AG04450 (cell line): ENCODE data around the gene OARD1. TPM values are rescaled to one million over a fixed set of nuclear protein-coding genes. Genes with fewer than 3 reads are reported as not detected.

ENCODE experiments used
- CTCF ChIA-PET: fragments of 300-600, 350-600 bp; formaldehyde crosslinking; extraction: SDS; loops from one replicate; lab custom pipeline; 2022; ENCODE audit warnings: antibody characterized with exemption, inconsistent platforms; lab: Charles Lee
- POLR2A ChIA-PET: fragments of 350-600 bp; formaldehyde crosslinking; extraction: SDS; loops from one replicate; lab custom pipeline; 2021; ENCODE audit warnings: antibody characterized with exemption, inconsistent platforms; lab: Yijun Ruan, JAX
- DNase-seq: peaks from one replicate; pipeline ENCODE4 v3.0.0-alpha.2; 2011; ENCODE audit warnings: low read depth, low spot score
- H3K27ac ChIP-seq: one replicate; pipeline ENCODE4 v1.5.1; 2012; ENCODE audit warnings: low read depth, low read length, control low read depth
- H3K27me3 ChIP-seq: one replicate; pipeline ENCODE4 v1.6.0; 2012; ENCODE audit warnings: low read length; ENCODE audit not compliant: control insufficient read depth, insufficient read depth
- H3K4me3 ChIP-seq: 2 replicates; pipeline ENCODE4 v1.5.1; 2011; ENCODE audit warnings: mild to moderate bottlenecking, low read depth, low read length, control low read depth
- H3K9me3 ChIP-seq: 2 replicates; pipeline ENCODE4 v1.5.1; 2012; ENCODE audit warnings: low read length; ENCODE audit not compliant: control insufficient read depth, insufficient read depth
- CTCF ChIP-seq: IDR thresholded peaks from 2 replicates; pipeline ENCODE4 v1.5.1; 2011; ENCODE audit warnings: low read depth, low read length, control low read depth, inconsistent platforms
- polyA plus RNA-seq: library from polyadenylated mRNA; depleted of rRNA; stranded (reverse); fragments of >200 nt; gene quantifications from 2 replicates; pipeline ENCODE4 v1.2.3, GENCODE V29; 2011

OARD1 gene
- polyA plus RNA-seq, 1 experiment, result 10.0 TPM

- Histone ChIP-seq H3K27ac (no peak overlapping the region), H3K4me3 (peak overlapping the region; percentile 60), H3K27me3 (peaks cover 4% of the 10 kb centered on the region), H3K9me3 (no peaks in the 10 kb centered on the region; the same call in 1 of the 2 replicates)
- ChIA-PET CTCF (interaction anchor here (0.6 to 10.3 kb wide), 64 partner anchors 8 to 478 kb away, joined by 3 to 183 read pairs (median 4); partner anchors contain the start of genes NFYA, OARD1, TSPO2 and UNC5CL), POLR2A (no interaction called here)
- peak; percentile 89 for TF ChIP-seq CTCF
- peak; percentile 18 for DNase-seq
These were observed 44.2 kb downstream of the OARD1 start for GRCh38 chr6:41027799-41028560.

GRCh38 chr6:41027241-41027640 is 44.9 kb downstream of the OARD1 start:
- TF ChIP-seq CTCF, result no peak
- CTCF ChIA-PET, result interaction anchor here (0.6 to 10.3 kb wide), 45 partner anchors 8 to 477 kb away, joined by 3 to 183 read pairs (median 4); partner anchors contain the start of genes TSPO2 and UNC5CL
- H3K27ac ChIP-seq, result no peak overlapping the region
- peaks cover 4% of the 10 kb centered on the region for H3K27me3 ChIP-seq
- H3K4me3 ChIP-seq, result peak overlapping the region; percentile 60
- H3K9me3 ChIP-seq, result no peaks in the 10 kb centered on the region
- DNase-seq, result no peak
- POLR2A ChIA-PET, result no interaction called here

- Histone ChIP-seq H3K9me3 (no peaks in the 10 kb centered on the region), H3K4me3 (no peak overlapping the region), H3K27me3 (peaks cover 4% of the 10 kb centered on the region), H3K27ac (no peak overlapping the region)
- no peak for DNase-seq
- ChIA-PET CTCF (interaction anchor here (1.1 to 10.3 kb wide), 8 partner anchors 8 to 203 kb away, joined by 3 to 183 read pairs (median 12); no protein-coding TSS in a partner anchor), POLR2A (no interaction called here)
- no peak for TF ChIP-seq CTCF
These were observed 46.1 kb downstream of the OARD1 start for GRCh38 chr6:41025966-41026530.

- Histone ChIP-seq H3K9me3 (no peaks in the 10 kb centered on the region), H3K27ac (no peak overlapping the region), H3K4me3 (no peak overlapping the region), H3K27me3 (no peaks in the 10 kb centered on the region)
- TF ChIP-seq CTCF, result no peak
- CTCF ChIA-PET, result interaction anchor here (1.0 to 10.3 kb wide), 2 partner anchors 16 to 128 kb away, joined by 5 to 183 read pairs; partner anchors contain the start of gene UNC5CL
- POLR2A ChIA-PET, result no interaction called here
- no peak for DNase-seq
These were observed 49.0 kb downstream of the OARD1 start for GRCh38 chr6:41023114-41023513.

GRCh38 chr6:41022294-41022693 is 49.9 kb downstream of the OARD1 start:
- Histone ChIP-seq H3K9me3 (no peaks in the 10 kb centered on the region), H3K27ac (no peak overlapping the region), H3K4me3 (no peak overlapping the region), H3K27me3 (peaks cover 5% of the 10 kb centered on the region)
- no peak for TF ChIP-seq CTCF
- CTCF ChIA-PET, result interaction anchor here (0.6 to 10.3 kb wide), 3 partner anchors 17 to 127 kb away, joined by 3 to 183 read pairs (median 5); partner anchors contain the start of gene UNC5CL
- no peak for DNase-seq
- POLR2A ChIA-PET, result no interaction called here
